Natural killer cell (primary cell): ENCODE results near the gene COPS9. TPM values are rescaled to one million over a fixed set of nuclear protein-coding genes. Genes with fewer than 3 reads are reported as not detected.

Experiments
- ATAC-seq, 3 donors: fragments of 150-1000 bp in 2 of 3; fragments of 200-7000 bp in 1 of 3; cut with Tn5 transposase; 1 replicate in 1 of 3; 2 replicates in 2 of 3; pipeline ENCODE4 v1.10.0; 2021; ENCODE audit warnings: mild to moderate bottlenecking in 2 of 3, moderate library complexity in 2 of 3
- DNase-seq, 2 donors: peaks; one replicate each; pipeline versions ENCODE4 v3.0.0 to v3.0.0-alpha.2; 2013 to 2021; ENCODE audit warnings: mixed read lengths in 1 of 2
- H3K27ac ChIP-seq: one replicate; pipeline ENCODE4 v1.5.1; 2013; ENCODE audit warnings: mild to moderate bottlenecking, low read length
- H3K27me3 ChIP-seq: one replicate; pipeline ENCODE4 v1.6.1; 2013; ENCODE audit warnings: low read length; ENCODE audit not compliant: control insufficient read depth, insufficient read depth
- H3K36me3 ChIP-seq: one replicate; pipeline ENCODE4 v1.6.1; 2013; ENCODE audit warnings: low read length; ENCODE audit not compliant: control insufficient read depth, insufficient read depth
- H3K4me1 ChIP-seq: one replicate; pipeline ENCODE4 v1.6.1; 2013; ENCODE audit warnings: low read length; ENCODE audit not compliant: control insufficient read depth, insufficient read depth
- H3K4me3 ChIP-seq: one replicate; pipeline ENCODE4 v1.5.1; 2013; ENCODE audit warnings: low read length
- H3K9me3 ChIP-seq: one replicate; pipeline ENCODE4 v1.6.1; 2013; ENCODE audit warnings: low read length; ENCODE audit not compliant: control insufficient read depth, insufficient read depth
- H3K27ac Mint-ChIP-seq, 2 donors: one replicate each; pipeline ENCODE4 v1.8.0; 2022; ENCODE audit warnings: mild to moderate bottlenecking in 2 of 2, mixed read lengths in 2 of 2, moderate library complexity in 1 of 2
- H3K27me3 Mint-ChIP-seq, 2 donors: one replicate each; pipeline ENCODE4 v1.8.0; 2022; ENCODE audit warnings: low read depth in 2 of 2, mixed read lengths in 2 of 2
- H3K36me3 Mint-ChIP-seq: one replicate; pipeline ENCODE4 v1.8.0; 2022; ENCODE audit warnings: mixed read lengths
- H3K4me1 Mint-ChIP-seq, 2 donors: one replicate each; pipeline ENCODE4 v1.8.0; 2022; ENCODE audit warnings: mixed read lengths in 2 of 2
- H3K4me3 Mint-ChIP-seq: one replicate; pipeline ENCODE4 v1.8.0; 2022; ENCODE audit warnings: mild to moderate bottlenecking, moderate library complexity, mixed read lengths
- H3K9me3 Mint-ChIP-seq, 2 donors: one replicate each; pipeline ENCODE4 v1.8.0; 2022; ENCODE audit warnings: mixed read lengths in 2 of 2
- CTCF ChIP-seq: fragments of 200-600 bp; IDR thresholded peaks from one replicate; pipeline ENCODE4 v1.8.0; 2022; ENCODE audit warnings: antibody characterized with exemption
- WGBS: methylation state at CpG from one replicate; pipeline ENCODE4 v1.1.7; 2013; ENCODE audit warnings: missing lambda C conversion rate; ENCODE audit not compliant: insufficient coverage; 5-methylcytosine and 5-hydroxymethylcytosine counted together
- intact Hi-C: fragments of 100-400 bp; cut with micrococcal nuclease; formaldehyde crosslinking; loops from one replicate; pipeline ENCODE4 v1.14.2; 2022
- total RNA-seq, 4 donors: library from RNA; stranded (reverse); fragments of 120-200 nt in 1 of 4; gene quantifications; one replicate each; pipeline versions ENCODE4 v1.2.3 to v1.2.4, GENCODE V29; 2013 to 2022

COPS9 gene
- total RNA-seq, 3 donors from 2014 or later (not counting 1 experiment from before 2014, with no cell fraction given) = 51.5 to 76.5 (median 53.5) TPM

GRCh38 chr2:240145461-240145860 is 9.4 kb upstream of the COPS9 start:
- H3K9me3 Mint-ChIP-seq = no peaks in the 10 kb centered on the region
- Histone ChIP-seq H3K27ac (no peak overlapping the region), H3K4me1 (peaks cover 2% of the 10 kb centered on the region), H3K27me3 (no peaks in the 10 kb centered on the region), H3K9me3 (no peaks in the 10 kb centered on the region), H3K4me3 (no peak overlapping the region), H3K36me3 (no peaks in the 10 kb centered on the region)
- H3K4me3 Mint-ChIP-seq = no peak overlapping the region
- DNase-seq = no peak
- TF ChIP-seq CTCF = no peak
- no peaks in the 10 kb centered on the region for H3K36me3 Mint-ChIP-seq
- no peak for ATAC-seq
- intact Hi-C loops = loop anchor here (2.0 to 5.0 kb wide), 2 partner anchors 211 to 1108 kb away; no protein-coding TSS in a partner anchor
- no peak overlapping the region for H3K27ac Mint-ChIP-seq
- peaks cover 0 to 8% of the 10 kb centered on the region in 2 donors for H3K4me1 Mint-ChIP-seq
- H3K27me3 Mint-ChIP-seq = no peaks in the 10 kb centered on the region
- WGBS = 84% methylated on average over 13 of the region's 13 CpGs

GRCh38 chr2:240144649-240145261 is 8.7 kb upstream of the COPS9 start:
- no peak for TF ChIP-seq CTCF
- whole genome bisulfite sequencing = 84% methylated on average over 20 of the region's 20 CpGs
- peaks cover 0 to 8% of the 10 kb centered on the region in 2 donors for H3K4me1 Mint-ChIP-seq

GRCh38 chr2:240143801-240144648 is 7.9 kb upstream of the COPS9 start:
- Mint-ChIP-seq H3K4me1 (peaks cover 0 to 8% of the 10 kb centered on the region in 2 donors), H3K4me3 (no peak overlapping the region), H3K27ac (no peak overlapping the region), H3K36me3 (no peaks in the 10 kb centered on the region), H3K27me3 (no peaks in the 10 kb centered on the region), H3K9me3 (no peaks in the 10 kb centered on the region)
- peak; percentile 90 for TF ChIP-seq CTCF
- Histone ChIP-seq H3K4me3 (no peak overlapping the region), H3K4me1 (peaks cover 2% of the 10 kb centered on the region), H3K27ac (no peak overlapping the region), H3K9me3 (no peaks in the 10 kb centered on the region), H3K36me3 (no peaks in the 10 kb centered on the region), H3K27me3 (no peaks in the 10 kb centered on the region)
- WGBS = 39% methylated on average over 36 of the region's 36 CpGs
- intact Hi-C loops = loop anchor here (1.0 to 2.0 kb wide), 2 partner anchors 83 to 209 kb away; no protein-coding TSS in a partner anchor
- DNase-seq (peak; percentile 81 to 88), ATAC-seq (peak; percentile 86 to 99 (median 98))

More at GRCh38 chr2:240144649-240145261, 8.7 kb upstream of the COPS9 start:
- no peaks in the 10 kb centered on the region for H3K9me3 ChIP-seq
- DNase-seq = no peak
- intact Hi-C loops = loop anchor here (2.0 to 5.0 kb wide), 2 partner anchors 210 to 1107 kb away; no protein-coding TSS in a partner anchor
- H3K36me3 ChIP-seq = no peaks in the 10 kb centered on the region
- peaks cover 2% of the 10 kb centered on the region for H3K4me1 ChIP-seq
- H3K4me3 ChIP-seq = no peak overlapping the region
- no peaks in the 10 kb centered on the region for H3K36me3 Mint-ChIP-seq
- H3K27me3 Mint-ChIP-seq = no peaks in the 10 kb centered on the region
- no peak overlapping the region for H3K27ac ChIP-seq
- H3K4me3 Mint-ChIP-seq = no peak overlapping the region
- H3K27me3 ChIP-seq = no peaks in the 10 kb centered on the region
- no peaks in the 10 kb centered on the region for H3K9me3 Mint-ChIP-seq
- no peak for ATAC-seq
- no peak overlapping the region for H3K27ac Mint-ChIP-seq
